ENCODE data around the gene ELOA2.

GRCh38 chr18:47067648-47068047, 32.2 kb upstream of the ELOA2 start:
- TF ChIP-seq, protein P1, sequence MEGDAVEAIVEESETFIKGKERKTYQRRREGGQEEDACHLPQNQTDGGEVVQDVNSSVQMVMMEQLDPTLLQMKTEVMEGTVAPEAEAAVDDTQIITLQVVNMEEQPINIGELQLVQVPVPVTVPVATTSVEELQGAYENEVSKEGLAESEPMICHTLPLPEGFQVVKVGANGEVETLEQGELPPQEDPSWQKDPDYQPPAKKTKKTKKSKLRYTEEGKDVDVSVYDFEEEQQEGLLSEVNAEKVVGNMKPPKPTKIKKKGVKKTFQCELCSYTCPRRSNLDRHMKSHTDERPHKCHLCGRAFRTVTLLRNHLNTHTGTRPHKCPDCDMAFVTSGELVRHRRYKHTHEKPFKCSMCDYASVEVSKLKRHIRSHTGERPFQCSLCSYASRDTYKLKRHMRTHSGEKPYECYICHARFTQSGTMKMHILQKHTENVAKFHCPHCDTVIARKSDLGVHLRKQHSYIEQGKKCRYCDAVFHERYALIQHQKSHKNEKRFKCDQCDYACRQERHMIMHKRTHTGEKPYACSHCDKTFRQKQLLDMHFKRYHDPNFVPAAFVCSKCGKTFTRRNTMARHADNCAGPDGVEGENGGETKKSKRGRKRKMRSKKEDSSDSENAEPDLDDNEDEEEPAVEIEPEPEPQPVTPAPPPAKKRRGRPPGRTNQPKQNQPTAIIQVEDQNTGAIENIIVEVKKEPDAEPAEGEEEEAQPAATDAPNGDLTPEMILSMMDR (IDR thresholded peaks at IDR 0.05), result no peak
- TF ChIP-seq POLR2A (IDR thresholded peaks at IDR 0.05) (no peak), POLR2AphosphoS5 (IDR thresholded peaks at IDR 0.05) (no peak), EP300 (IDR thresholded peaks at IDR 0.05) (no peak)

All from stomach (tissue), 4 donors.